NCI-H1417 treated with DMSO at 0.1 percent for 48 hours (cell line): Measurements from ENCODE around the gene CCDC117.
"Not testable (repeated sequence)": the region's sequence is repeated elsewhere in the genome, so short reads cannot be mapped to it uniquely, and the experiment has no call there.

Source experiments
- DNase-seq: peaks from one replicate; lab custom pipeline; 2025; lab: John Stamatoyannopoulos, UW

The CCDC117 gene, protein sequence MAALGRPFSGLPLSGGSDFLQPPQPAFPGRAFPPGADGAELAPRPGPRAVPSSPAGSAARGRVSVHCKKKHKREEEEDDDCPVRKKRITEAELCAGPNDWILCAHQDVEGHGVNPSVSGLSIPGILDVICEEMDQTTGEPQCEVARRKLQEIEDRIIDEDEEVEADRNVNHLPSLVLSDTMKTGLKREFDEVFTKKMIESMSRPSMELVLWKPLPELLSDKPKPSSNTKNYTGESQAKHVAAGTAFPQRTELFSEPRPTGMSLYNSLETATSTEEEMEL

DNA sequence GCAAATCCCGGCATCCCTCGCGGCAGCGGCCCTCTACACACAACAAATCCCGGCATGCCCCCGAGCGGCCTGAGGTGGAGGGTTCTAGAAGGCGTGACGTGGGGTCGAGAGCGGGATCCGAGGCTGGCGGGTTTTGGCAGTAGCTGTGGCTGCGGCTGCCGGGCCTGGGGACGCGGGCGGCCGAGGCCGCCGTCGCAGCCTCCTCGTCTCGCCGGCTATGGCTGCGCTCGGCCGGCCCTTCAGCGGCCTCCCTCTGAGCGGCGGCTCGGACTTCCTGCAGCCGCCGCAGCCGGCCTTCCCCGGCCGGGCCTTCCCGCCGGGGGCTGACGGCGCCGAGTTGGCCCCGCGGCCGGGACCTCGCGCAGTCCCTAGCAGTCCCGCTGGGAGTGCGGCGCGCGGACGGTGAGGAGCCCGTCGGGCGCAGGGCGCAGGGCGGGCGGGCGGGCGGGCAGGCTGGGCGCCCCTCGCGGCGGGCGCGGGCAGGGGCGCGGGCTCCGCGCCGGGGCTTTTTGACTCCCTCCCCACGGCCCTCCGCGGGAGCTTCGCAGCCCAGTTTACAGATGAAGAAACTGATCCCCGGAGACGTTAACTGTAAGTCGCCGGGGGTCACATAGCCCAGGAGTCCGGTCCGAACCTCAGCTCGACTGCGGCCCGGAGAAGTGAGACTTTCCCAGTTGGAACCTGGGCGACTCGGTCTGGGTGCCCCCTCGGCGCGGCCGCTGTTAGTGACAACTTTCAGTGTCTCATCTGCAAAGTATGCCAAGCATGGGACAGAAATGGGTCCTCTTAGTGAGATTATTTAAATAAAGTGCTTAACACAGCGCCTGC, at the start of gene CCDC117:
CCDC117 (plus strand) TSS at position 63 of the 828 bp plus-strand sequence; CDS start at position 218, 155 bp downstream.
- peak; percentile 50 for DNase-seq

GRCh38 chr22:28728002-28728401, 44.5 kb upstream of the CCDC117 start:
- no peak for DNase-seq

GRCh38 chr22:28728621-28729313, 43.7 kb upstream of the CCDC117 start:
- DNase-seq = no peak

GRCh38 chr22:28730179-28730578, 42.3 kb upstream of the CCDC117 start:
- DNase-seq = no peak

- DNase-seq = no peak
Observed at GRCh38 chr22:28734393-28734792, 38.1 kb upstream of the CCDC117 start.

DNA sequence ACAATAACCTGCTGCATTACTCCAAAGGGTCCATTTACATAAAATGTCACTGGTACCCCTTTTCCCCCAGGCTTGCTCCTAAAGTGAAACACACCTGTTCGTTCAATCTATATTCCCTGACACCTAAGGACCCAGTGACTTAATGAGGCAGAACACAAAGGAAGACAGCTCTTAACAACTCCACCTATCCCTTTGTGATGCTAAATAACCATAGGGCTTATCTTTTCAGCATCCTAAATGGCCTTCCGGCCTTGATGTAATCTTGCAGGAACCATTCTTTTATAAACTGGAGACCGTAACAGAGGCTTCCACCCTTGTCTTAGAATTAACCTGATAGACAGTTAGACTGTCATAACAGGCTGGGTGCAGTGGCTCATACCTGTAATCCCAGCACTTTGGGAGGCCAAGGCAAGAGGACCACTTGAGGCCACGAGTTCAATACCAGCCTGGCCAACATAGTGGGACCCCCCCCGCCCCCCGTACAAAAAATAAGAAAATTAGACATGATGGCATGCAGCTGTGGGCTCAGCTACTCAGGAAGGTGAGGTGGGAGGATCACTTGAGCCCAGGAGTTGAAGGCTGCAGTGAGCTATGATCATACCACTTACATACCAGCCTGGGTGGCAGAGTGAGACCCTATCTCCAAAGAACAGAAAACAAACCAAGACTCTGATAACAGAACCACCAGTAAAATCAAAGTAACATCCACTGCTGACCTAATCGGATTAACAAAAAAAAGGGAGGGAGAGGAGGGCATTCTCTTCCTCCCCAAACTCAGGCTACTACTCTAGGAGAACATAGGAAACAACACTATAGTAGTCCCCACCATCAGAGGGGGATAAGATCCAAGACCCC, 36.0 kb upstream of the CCDC117 start:
- no peak for DNase-seq

DNA sequence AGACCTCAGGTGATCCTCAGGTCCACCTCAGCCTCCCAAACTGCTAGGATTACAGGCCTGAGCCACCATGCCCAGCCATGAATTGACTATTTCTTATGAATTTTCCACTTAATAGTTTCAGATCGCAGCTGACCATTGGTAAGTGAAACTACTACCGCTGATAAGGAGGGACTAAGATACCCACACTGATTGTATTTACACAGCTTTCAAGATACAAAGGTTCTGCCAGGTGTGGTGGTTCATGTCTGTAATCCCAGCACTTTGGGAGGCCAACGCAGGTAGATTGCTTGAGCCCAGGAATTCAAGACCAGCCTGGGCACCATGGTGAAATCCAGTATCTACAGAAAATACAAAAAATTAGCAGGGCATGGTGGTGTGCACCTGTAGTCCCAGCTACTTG, 34.8 kb upstream of the CCDC117 start:
- no peak for DNase-seq

DNA sequence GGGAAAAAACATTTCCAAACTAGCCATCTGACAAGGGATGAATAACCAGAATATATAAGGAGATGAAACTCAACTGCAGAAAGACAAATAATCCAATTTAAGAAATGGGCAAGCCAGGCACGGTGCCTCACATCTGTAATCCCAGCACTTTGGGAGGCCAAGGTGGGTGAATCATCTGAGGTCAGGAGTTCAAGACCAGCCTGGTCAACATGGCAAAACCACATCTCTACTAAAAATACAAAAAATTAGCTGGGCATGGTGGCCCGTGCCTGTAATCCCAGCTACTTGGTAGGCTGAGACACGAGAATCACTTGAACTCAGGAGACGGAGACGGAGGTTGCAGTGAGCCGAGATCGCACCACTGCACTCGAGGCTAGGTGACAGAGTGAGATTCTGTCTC, 33.6 kb upstream of the CCDC117 start:
- not testable (repeated sequence) for DNase-seq

GRCh38 chr22:28741200-28741784, 31.2 kb upstream of the CCDC117 start:
- DNase-seq = no peak

GRCh38 chr22:28741785-28742561, 30.5 kb upstream of the CCDC117 start, which contains the start of the genes CHEK2 and HSCB:
Gene CHEK2, minus strand, starts transcription at chr22:28741820. Its CDS starts 7,099 bp downstream, at chr22:28734721.
Gene HSCB, plus strand, starts transcription at chr22:28742039. Its CDS starts 57 bp downstream, at chr22:28742096.
- peak; percentile 87 for DNase-seq

DNA sequence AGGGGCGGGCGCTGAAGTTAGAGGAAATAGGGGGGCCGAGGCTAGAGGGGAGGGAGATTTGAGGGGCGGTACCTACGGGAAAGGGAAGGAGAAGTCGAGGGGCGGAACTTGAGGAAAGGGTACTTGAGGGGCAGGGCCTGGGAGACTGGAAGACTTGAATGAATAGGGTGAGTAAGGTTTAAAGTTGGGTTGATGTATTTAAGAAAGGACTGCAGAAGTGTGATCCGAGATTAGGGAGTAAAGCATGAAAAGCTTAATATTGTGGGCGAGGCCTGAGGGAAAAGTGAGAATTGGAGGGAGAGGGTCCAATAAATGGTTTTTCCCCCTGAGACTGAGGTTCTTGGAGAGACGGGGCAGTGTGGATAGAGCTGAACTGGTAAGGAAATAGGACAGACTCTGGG, 29.9 kb upstream of the CCDC117 start:
- no peak for DNase-seq

- DNase-seq = no peak
Observed at GRCh38 chr22:28743852-28744251, 28.6 kb upstream of the CCDC117 start.

DNA sequence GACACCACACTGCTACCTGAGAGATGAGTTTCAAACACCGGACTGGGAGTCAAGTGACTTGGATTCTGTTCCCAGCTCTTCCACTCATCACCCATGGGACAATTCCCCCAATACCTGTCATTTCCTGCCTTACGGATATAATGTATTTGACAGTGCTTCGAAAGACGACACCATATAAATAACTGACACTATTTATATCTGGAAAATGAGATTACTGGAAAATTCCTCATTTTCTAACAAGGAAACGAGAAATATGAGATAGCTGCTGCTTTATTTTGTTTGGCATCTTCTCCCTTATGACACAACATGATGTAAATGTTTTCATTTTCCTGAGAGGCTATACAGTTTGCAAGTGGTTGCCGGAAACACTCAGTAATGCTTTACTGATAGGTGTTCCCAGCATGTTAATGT, 22.0 kb upstream of the CCDC117 start:
- no peak for DNase-seq

DNA sequence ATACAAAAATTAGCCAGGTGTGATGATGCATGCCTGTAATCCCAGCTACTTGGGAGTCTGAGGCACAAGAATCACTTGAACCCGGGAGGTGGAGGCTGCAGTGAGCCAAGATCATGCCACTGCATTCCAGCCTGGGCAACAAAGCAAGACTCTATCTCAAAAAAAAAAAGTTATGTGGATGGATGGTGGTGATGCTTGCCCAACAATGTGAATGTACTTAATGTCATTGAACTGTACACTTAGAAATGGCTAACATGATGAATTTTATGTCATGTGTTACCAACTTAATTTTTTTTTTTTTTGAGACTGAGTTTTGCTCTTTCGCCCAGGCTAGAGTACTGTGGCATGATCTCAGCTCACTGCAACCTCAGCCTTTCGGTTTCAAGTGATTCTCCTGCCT, 18.0 kb upstream of the CCDC117 start:
- not testable (repeated sequence) for DNase-seq

DNA sequence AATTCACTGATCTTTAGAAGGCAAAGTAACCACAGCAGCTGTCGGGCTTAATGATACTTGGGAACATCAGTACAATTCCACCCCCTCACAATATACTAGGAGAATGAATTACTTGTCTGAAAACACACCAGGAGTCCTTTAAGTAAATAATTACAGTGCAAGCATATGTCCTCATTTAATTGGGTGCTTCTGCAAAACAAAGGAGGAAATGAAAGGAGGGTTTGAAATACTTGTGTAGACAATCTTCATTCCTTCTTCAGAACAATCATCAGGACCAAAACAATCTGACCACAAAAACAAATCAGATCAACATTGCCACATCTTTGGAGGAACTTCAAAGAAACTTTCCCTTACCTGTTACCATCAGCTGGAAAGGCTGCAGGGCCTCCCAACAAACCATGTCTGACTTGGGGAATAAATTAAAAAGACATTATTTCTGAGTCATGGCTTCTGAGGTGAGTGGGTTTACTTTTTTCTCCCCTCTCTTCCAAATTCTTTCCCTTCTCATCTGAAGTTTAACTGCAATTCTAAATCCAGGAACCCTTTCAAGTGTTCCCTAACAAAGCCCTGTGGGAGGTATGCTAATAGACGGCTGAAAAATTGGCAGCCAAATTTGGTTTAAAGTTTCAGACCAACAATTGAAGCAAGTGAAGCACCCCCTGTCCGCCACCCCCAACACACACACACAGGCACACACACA, 12.5 kb upstream of the CCDC117 start:
- peak; percentile 18 for DNase-seq

- no peak for DNase-seq
Observed at GRCh38 chr22:28761449-28761755, 11.1 kb upstream of the CCDC117 start.

GRCh38 chr22:28762000-28762399, 10.5 kb upstream of the CCDC117 start:
- DNase-seq = not testable (repeated sequence)

DNA sequence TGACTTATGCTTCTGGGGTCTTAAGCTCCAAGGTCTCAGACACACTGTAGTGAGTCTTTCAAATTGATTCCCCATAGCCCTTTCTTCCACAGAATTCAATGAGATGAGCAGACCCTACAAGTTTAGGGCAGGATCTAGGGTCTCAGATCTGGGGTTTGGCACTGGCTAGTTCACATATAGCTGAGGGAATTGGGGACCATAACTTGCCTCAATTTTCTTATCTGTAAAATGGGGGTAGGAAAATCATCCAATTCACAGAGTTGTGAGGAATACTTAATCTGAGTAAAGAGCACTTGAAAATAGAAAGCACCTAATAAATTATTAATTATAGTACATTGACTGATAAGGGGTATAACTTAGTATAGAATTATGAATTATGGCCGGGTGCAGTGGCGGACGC, 5.9 kb upstream of the CCDC117 start:
- DNase-seq = no peak

- no peak for DNase-seq
Observed at GRCh38 chr22:28768701-28769393, 3.6 kb upstream of the CCDC117 start.
